WTC11 (cell line): ENCODE measurements around the gene ESAM.

Source experiments
- ARID4B ChIP-seq: sonication (generic); formaldehyde crosslinking; IDR thresholded peaks from 2 replicates; pipeline ENCODE4 v1.8.0; 2023; ENCODE audit warnings: missing genetic modification reagents, mild to moderate bottlenecking, borderline replicate concordance
- CREB1 ChIP-seq: sonication (generic); formaldehyde crosslinking; IDR thresholded peaks from 2 replicates; pipeline ENCODE4 v1.8.0; 2023; ENCODE audit warnings: mild to moderate bottlenecking, missing genetic modification reagents
- CTCF ChIP-seq: fragments of 200-600 bp; IDR thresholded peaks from 2 replicates; pipeline ENCODE4 v1.8.0; 2022; ENCODE audit warnings: antibody characterized with exemption
- E2F4 ChIP-seq: sonication (generic); formaldehyde crosslinking; IDR thresholded peaks from 2 replicates; pipeline ENCODE4 v1.8.1; 2022; ENCODE audit warnings: low read depth, mild to moderate bottlenecking, moderate library complexity, missing genetic modification reagents, borderline replicate concordance
- FOXJ3 ChIP-seq: sonication (generic); formaldehyde crosslinking; IDR thresholded peaks from 2 replicates; pipeline ENCODE4 v1.9.0; 2021; ENCODE audit warnings: missing genetic modification reagents, mild to moderate bottlenecking, borderline replicate concordance
- GABPB1 ChIP-seq: sonication (generic); formaldehyde crosslinking; IDR thresholded peaks from 2 replicates; pipeline ENCODE4 v1.8.1; 2023; ENCODE audit warnings: mild to moderate bottlenecking, missing genetic modification reagents
- IRF1 ChIP-seq: sonication (generic); formaldehyde crosslinking; IDR thresholded peaks from 2 replicates; pipeline ENCODE4 v1.8.0; 2023; ENCODE audit warnings: missing genetic modification reagents
- MAX ChIP-seq: sonication (generic); formaldehyde crosslinking; IDR thresholded peaks from 2 replicates; pipeline ENCODE4 v1.8.0; 2022; ENCODE audit warnings: mild to moderate bottlenecking, missing genetic modification reagents
- NFYB ChIP-seq: sonication (generic); formaldehyde crosslinking; conservative IDR thresholded peaks from 2 replicates; pipeline ENCODE4 v1.8.0; 2022; ENCODE audit warnings: low read depth, missing genetic modification reagents
- ZBTB43 ChIP-seq: sonication (generic); formaldehyde crosslinking; IDR thresholded peaks from 2 replicates; pipeline ENCODE4 v1.8.1; 2023; ENCODE audit warnings: mild to moderate bottlenecking, missing genetic modification reagents

GRCh38 chr11:124754710-124755109, 7.4 kb downstream of the ESAM start:
- no peak for TF ChIP-seq GABPB1 (CRISPR knock-in tag)
- no peak for TF ChIP-seq CTCF
- TF ChIP-seq MAX (CRISPR knock-in tag): no peak
- no peak for TF ChIP-seq ZBTB43
- TF ChIP-seq IRF1 (CRISPR knock-in tag): no peak
- no peak for TF ChIP-seq E2F4
- no peak for TF ChIP-seq NFYB (CRISPR knock-in tag)
- TF ChIP-seq CREB1 (CRISPR knock-in tag): no peak
- no peak for TF ChIP-seq ARID4B (CRISPR knock-in tag)
- TF ChIP-seq FOXJ3 (CRISPR knock-in tag): no peak
